Measurements from ENCODE around the gene MLEC.
A peak's percentile ranks its signal among the peaks of the same experiment; 100 is the strongest.

Gene MLEC

DNA sequence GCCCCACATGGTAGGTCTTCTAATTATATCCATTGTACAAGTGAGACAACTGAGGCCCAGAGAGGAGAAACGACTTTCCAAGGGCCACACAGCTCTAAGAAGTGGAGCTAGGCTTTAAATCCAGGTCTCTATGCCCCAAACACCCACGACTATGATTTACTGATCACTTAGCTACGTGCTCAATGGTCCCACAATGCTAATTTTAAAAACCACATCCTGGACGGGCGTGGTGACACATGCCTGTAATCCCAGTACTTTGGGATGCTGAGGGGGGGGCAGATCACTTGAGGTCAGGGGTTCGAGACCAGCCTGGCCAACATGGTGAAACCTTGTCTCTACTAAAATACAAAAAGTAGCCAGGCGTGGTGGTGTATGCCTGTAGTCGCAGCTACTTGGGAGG is 8.4 kb upstream of the MLEC start:
- peak; percentile 60 for ATAC-seq
- H3K4me3 Mint-ChIP-seq = peak overlapping the region; percentile 40

DNA sequence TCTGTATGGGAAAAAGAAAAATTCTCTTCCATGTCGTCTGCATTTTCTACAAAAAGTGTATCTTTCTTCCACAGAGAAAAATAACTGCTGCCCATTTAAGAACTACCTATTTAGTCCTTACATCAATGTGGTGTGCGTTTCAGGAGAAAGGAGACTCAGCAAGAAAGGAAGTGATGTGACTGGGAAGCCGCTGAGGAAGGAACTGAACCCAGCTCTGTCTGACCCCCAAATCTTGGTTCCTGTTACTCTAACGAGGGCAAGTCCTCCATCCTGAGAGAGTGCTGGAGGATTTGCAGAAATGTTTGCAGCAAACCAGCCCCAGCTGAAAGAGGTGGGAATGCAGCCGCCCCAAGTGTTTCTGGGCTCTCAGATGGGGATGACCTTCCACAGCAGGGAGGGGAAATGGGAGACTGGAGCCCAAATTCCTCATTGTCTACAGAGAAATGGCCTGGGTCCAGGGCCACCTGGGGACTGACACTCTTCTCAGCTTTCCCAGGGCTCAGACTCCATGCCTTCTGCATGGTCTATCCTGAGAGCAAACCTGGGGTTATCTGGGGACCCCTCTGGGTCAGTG is 6.7 kb upstream of the MLEC start:
- no peaks in the 10 kb centered on the region for H3K36me3 Mint-ChIP-seq
- DNase-seq (ENCODE audit: low spot score in 2 of 2) = no peak

More for the DNA sequence above, 8.4 kb upstream of the MLEC start:
- DNase-seq (ENCODE audit: low spot score in 2 of 2) = no peak
- Mint-ChIP-seq H3K27ac (peak overlapping the region; percentile 69), H3K4me1 (peaks cover 13% of the 10 kb centered on the region), H3K9me3 (no peaks in the 10 kb centered on the region), H3K36me3 (no peaks in the 10 kb centered on the region)

DNA sequence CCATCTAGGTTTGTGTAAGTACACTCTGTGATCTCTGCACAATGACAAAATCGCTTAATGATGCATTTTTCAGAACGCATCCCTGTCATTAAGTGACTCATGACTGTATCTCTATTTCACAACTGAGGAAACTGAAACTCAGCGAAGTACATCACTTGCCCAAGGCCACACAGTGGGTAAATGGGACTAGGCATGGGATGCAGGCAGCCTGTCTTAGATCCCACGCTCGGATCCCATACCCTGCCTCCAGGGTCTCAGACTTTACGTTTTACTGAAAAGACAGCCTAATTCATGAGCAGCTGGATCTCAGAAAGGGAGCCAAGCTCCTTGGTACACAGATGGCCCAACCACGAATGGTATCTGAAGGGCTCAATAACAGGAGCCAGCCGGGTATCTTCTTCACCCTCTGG is 2.4 kb upstream of the MLEC start:
- DNase-seq (ENCODE audit: low spot score in 2 of 2) = peak in 1 of 2 donors; percentile 63
- H3K4me1 Mint-ChIP-seq = peaks cover 31% of the 10 kb centered on the region
- peaks cover 10% of the 10 kb centered on the region for H3K36me3 Mint-ChIP-seq
- H3K9me3 Mint-ChIP-seq = no peaks in the 10 kb centered on the region
- ATAC-seq = peak; percentile 3
- H3K27ac Mint-ChIP-seq = no peak overlapping the region
- H3K4me3 Mint-ChIP-seq = peak overlapping the region; percentile 89

More for the DNA sequence above, 6.7 kb upstream of the MLEC start:
- Mint-ChIP-seq H3K4me1 (peaks cover 25% of the 10 kb centered on the region), H3K9me3 (no peaks in the 10 kb centered on the region), H3K4me3 (no peak overlapping the region), H3K27ac (no peak overlapping the region)
- ATAC-seq = no peak

DNA sequence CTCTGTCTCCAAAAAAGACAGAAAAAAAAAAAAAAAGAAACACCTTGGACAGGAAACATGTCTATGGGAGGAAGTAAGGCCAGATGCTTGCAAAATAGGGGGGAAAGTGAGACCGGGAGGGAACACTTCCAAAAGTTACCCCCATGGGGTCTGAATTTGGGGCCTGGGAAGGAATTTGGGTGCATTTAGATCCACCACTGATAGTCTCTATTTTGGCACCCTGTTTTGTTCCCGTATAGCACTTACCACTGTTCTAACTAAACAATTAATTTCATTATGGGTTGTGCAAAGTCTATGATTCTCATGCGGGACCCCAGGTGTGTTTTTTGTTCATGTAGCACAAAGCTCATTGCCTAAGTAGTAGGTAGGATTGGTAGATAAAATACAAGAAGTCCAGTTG is 1.4 kb upstream of the MLEC start:
- no peak overlapping the region for H3K27ac Mint-ChIP-seq
- ATAC-seq = no peak

DNA sequence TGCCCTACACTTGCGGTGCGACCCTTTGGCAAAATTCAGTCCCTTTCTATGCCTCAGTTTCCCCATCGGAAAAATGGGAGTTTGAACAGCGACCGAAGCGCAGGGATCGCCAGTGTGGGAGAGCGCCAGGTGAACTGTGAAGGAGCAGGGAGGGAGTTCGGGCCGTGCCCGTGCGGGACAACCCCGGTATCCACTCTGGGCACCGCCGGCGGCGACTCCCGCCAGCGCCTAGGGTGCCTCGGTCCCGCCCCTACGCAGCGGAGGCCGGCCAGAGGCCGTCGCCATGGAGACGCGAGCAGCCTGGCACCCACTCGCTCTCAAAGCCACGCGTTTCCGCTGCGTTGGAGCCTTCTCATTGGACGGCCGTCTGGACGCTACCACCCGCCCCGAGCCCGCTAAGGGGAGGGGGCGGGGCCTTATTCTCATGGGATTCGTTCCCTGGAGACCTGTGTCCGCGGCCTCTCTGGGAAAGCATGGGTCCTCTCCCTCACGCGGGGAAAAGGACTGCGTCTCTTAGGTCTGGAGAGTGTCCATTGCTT is 729 bp upstream of the MLEC start:
- Mint-ChIP-seq H3K36me3 (peaks cover 10% of the 10 kb centered on the region), H3K4me3 (peak overlapping the region; percentile 89), H3K4me1 (peaks cover 41% of the 10 kb centered on the region), H3K9me3 (no peaks in the 10 kb centered on the region), H3K27ac (peak overlapping the region; percentile 97)
- peak; percentile 90 to 98 for DNase-seq (ENCODE audit: low spot score in 2 of 2)
- peak; percentile 89 for ATAC-seq

More for the DNA sequence above, 1.4 kb upstream of the MLEC start:
- H3K36me3 Mint-ChIP-seq = peaks cover 10% of the 10 kb centered on the region
- H3K4me1 Mint-ChIP-seq = peaks cover 35% of the 10 kb centered on the region
- H3K4me3 Mint-ChIP-seq = peak overlapping the region; percentile 89
- DNase-seq (ENCODE audit: low spot score in 2 of 2) = no peak
- H3K9me3 Mint-ChIP-seq = no peaks in the 10 kb centered on the region

DNA sequence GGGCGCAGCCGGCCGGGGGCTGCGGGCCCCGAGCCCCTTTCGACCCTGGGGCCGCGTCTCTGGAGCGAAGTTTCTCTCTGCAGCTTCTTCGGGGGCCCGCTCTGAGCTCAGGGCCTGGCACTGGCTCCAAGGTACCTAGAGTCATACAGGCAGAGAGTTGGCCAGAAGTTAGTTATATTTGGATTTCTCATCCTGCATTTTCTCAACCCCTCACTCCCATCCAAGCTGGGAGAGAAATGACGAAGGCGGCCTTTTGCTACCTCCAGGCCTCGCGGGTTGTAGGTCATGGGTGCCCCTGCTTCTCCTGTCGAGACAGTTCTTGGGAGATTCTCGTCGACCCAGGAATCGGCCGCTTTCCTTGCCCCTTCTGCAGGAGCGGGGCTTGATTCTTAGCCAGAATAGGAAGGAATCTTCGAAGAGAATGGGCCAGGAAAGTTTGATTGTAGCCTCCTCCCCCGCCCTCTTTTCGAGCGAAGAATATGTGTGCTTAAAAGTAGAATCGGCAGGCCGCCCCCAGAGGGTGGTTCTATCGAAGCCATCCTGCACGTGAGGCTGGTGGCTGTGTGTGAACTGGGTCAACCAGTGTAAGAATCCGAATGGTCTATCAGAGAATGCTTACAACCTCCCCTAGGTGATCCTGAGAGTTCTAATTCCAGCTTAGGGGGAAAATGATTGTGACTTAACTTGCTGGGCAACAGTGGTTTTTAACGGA is 785 bp downstream of the MLEC start:
- peak overlapping the region; percentile 89 for H3K4me3 Mint-ChIP-seq
- ATAC-seq (no peak), DNase-seq (ENCODE audit: low spot score in 2 of 2) (peak in 1 of 2 donors; percentile 67)
- peaks cover 51% of the 10 kb centered on the region for H3K4me1 Mint-ChIP-seq
- H3K27ac Mint-ChIP-seq = peak overlapping the region; percentile 89
- no peaks in the 10 kb centered on the region for H3K9me3 Mint-ChIP-seq
- H3K36me3 Mint-ChIP-seq = peaks cover 15% of the 10 kb centered on the region

DNA sequence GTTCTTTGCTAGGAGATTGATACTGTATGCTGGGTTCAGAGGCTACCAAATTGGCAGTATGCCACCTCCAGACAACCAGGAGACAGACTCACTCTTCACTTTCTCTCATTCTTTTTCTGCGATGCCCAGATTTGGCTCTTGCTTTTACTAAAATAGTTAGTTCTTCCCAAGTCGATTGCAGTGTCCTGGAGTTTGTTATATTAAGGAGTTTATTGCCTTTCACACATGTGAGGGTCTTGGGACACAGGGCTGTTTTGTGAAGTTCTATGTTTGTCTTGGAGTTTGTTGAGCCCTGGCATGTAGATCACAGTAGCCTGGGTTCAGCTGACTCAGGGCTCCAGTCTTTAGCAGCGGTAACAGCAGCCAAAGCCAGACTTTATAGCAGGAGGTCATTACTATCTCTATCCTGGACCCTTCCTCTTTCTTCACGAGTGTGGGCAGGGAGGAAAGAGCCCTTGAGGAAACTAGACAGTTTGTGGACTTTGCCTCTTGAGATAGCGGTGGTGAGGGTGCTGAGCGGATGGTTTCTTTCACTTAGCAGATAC is 1.6 kb downstream of the MLEC start:
- DNase-seq (ENCODE audit: low spot score in 2 of 2) (no peak), ATAC-seq (no peak)
- peak overlapping the region; percentile 89 for H3K4me3 Mint-ChIP-seq
- peaks cover 24% of the 10 kb centered on the region for H3K36me3 Mint-ChIP-seq
- H3K4me1 Mint-ChIP-seq = peaks cover 59% of the 10 kb centered on the region
- H3K27ac Mint-ChIP-seq = peak overlapping the region; percentile 89
- no peaks in the 10 kb centered on the region for H3K9me3 Mint-ChIP-seq

DNA sequence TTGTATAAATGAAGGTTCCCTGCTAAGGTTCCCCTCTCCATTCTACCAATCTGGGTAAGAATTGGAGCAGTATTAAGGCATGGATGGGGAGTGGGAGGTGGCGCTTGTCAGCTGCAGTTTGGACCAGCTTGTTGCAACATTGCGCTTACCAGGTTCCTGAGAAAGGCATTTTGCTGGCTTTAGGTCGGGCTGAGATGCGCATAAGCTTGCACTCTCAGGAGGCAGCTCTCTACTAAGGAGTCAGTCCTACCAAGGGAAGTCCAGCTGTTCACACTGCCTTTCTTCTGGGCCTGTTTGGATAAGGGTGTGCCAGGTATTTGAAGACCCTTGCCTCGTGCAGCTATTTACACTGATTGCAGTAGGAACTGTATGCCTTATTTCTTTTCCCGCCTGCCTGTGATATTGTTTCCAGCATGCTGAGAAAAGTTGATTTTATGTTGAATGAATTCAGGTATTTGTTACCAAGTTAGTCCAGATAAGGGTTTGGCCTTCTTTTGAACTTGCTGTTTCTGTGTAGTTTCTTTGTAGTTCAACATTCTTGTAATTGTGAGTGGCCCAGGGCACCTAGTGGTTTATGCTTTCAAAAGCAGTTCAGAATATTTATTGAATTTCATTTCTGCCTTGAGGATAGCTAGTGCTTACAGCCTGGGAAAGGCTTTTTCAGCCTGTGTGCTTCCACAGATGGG is 2.6 kb downstream of the MLEC start:
- Mint-ChIP-seq H3K27ac (no peak overlapping the region), H3K9me3 (no peaks in the 10 kb centered on the region), H3K4me3 (peak overlapping the region; percentile 89), H3K36me3 (peaks cover 33% of the 10 kb centered on the region), H3K4me1 (peaks cover 60% of the 10 kb centered on the region)
- DNase-seq (ENCODE audit: low spot score in 2 of 2) (no peak), ATAC-seq (no peak)

DNA sequence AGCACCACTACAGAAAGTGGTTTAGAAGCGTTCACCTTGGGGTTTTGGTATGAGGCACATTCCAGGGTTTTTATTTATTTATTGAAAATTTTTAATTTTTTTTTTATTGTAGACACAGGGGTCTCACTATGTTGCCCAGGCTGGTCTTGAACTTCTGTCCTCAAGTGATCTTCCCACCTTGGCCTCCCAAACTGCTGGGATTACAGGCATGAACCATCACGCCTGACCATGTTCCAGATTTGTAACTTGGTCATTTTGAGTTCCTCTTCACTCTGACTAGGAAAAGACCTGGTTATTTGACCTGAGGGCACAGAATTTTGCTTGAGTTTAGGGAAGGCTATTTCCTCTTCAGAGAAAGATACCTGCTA is 3.1 kb downstream of the MLEC start:
- no peak overlapping the region for H3K27ac Mint-ChIP-seq
- no peak for DNase-seq (ENCODE audit: low spot score in 2 of 2)
- H3K4me1 Mint-ChIP-seq = peaks cover 55% of the 10 kb centered on the region
- H3K9me3 Mint-ChIP-seq = no peaks in the 10 kb centered on the region
- no peak for ATAC-seq
- no peak overlapping the region for H3K4me3 Mint-ChIP-seq
- H3K36me3 Mint-ChIP-seq = peaks cover 39% of the 10 kb centered on the region

DNA sequence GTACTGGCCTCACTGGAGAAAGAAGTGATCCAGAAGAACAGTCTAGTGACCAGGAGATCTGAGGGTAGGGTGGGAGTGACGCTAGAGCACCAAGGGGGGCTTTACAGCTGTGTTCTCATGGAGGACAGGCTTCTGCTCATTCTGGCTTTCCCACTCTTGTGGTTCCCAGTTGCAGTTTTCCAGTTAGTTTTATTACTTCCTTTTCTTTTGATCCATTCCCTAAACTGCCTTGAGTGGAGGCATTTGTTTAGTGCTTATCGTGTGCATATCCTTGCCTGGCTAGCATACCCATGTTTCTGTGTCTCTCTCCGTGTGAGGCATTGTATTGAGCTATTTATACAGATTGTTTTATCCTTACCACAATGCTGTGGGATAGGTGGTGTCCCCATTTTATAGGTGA is 4.0 kb downstream of the MLEC start:
- no peak for DNase-seq (ENCODE audit: low spot score in 2 of 2)
- Mint-ChIP-seq H3K4me3 (no peak overlapping the region), H3K36me3 (peaks cover 45% of the 10 kb centered on the region), H3K4me1 (peaks cover 53% of the 10 kb centered on the region), H3K9me3 (no peaks in the 10 kb centered on the region), H3K27ac (peak overlapping the region; percentile 54)
- no peak for ATAC-seq

DNA sequence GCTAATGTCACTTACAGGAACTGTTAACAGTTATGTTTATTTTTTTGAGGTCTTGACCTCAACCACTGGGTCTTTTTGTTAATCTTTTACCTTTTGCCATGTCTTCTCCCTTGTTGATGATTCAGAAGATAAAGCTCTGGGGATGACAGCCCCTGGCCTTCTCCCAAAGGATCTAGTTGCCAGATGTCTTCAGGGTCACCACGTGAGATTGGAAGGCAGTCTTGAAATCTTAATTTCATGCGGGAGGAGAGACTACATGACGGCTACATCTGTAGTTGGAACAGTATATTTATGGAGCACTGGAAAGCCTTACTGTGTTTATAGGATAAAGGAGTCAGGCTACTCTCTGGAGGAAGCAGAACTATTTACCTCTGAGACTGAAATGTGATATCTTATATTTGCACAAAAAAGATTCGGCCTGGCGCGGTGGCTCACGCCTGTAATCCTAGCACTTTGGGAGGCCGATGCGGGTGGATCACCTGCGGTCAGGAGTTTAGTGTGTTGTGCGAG is 5.6 kb downstream of the MLEC start:
- H3K4me1 Mint-ChIP-seq = peaks cover 53% of the 10 kb centered on the region
- H3K9me3 Mint-ChIP-seq = no peaks in the 10 kb centered on the region
- ATAC-seq = no peak
- H3K27ac Mint-ChIP-seq = peak overlapping the region; percentile 18
- H3K36me3 Mint-ChIP-seq = peaks cover 51% of the 10 kb centered on the region
- no peak for DNase-seq (ENCODE audit: low spot score in 2 of 2)
- H3K4me3 Mint-ChIP-seq = no peak overlapping the region

DNA sequence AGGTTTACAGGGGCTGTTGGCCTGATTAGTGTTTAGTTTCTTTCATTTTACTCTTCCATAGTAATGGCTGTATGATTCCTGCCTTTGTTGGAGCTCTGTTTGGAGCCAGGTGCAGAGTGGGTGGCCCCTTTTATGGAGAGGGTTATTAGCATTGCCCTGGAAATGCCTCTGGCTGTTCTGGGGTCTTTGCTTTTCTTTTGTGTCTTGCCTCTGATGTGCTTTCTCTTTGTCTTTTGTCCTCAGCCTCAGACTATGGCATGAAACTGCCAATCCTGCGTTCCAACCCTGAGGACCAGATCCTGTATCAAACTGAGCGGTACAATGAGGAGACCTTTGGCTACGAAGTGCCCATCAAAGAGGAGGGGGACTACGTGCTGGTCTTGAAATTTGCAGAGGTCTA is 6.9 kb downstream of the MLEC start:
- peaks cover 56% of the 10 kb centered on the region for H3K36me3 Mint-ChIP-seq
- DNase-seq (ENCODE audit: low spot score in 2 of 2) (no peak), ATAC-seq (no peak)
- peaks cover 40% of the 10 kb centered on the region for H3K4me1 Mint-ChIP-seq
- peak overlapping the region; percentile 59 for H3K27ac Mint-ChIP-seq
- no peaks in the 10 kb centered on the region for H3K9me3 Mint-ChIP-seq
- H3K4me3 Mint-ChIP-seq = no peak overlapping the region

DNA sequence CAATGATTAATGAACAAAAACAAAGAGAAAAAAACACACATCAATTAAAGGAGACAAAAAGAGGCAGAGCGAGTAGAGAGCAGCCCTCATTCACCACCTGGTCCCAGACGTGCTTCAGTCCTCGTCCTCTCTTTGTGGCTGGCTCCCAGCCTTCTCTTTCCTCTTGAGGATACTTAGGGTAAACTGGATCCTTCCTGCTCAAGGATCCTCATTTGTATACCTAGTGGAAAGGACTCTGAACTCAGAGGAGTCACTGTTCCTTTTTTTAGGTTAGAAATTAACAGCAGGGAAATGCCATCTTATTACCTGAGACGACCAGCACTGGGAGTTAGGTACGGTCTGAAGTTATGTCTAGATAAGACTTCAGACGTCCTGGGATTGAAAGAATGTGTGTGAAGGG is 9.7 kb downstream of the MLEC start:
- peaks cover 22% of the 10 kb centered on the region for H3K4me1 Mint-ChIP-seq
- no peaks in the 10 kb centered on the region for H3K9me3 Mint-ChIP-seq
- H3K36me3 Mint-ChIP-seq = peaks cover 82% of the 10 kb centered on the region
- H3K4me3 Mint-ChIP-seq = no peak overlapping the region
- ATAC-seq (no peak), DNase-seq (ENCODE audit: low spot score in 2 of 2) (no peak)
- no peak overlapping the region for H3K27ac Mint-ChIP-seq

DNA sequence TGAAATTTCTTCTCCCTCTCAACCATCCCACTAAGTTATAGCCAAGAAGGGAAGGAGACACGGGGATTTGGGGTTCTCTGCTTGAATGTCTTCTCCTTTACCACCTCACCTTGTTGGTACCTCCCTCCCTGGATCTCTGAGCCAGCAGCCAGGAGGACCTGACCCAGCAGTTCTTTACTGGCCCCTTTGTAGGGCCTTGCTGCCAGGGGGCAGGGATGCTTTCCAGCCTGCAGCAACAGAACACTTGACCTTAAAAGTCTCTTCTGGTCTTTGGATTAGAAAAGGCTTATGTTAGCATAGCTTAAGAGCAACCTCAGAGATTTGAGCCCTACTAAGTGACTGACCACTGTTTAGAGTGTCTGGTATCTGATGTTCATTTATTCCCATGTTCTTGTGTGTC is 10.4 kb downstream of the MLEC start:
- Mint-ChIP-seq H3K36me3 (peaks cover 87% of the 10 kb centered on the region), H3K4me1 (peaks cover 17% of the 10 kb centered on the region), H3K27ac (no peak overlapping the region), H3K9me3 (no peaks in the 10 kb centered on the region), H3K4me3 (no peak overlapping the region)
- ATAC-seq (no peak), DNase-seq (ENCODE audit: low spot score in 2 of 2) (no peak)

DNA sequence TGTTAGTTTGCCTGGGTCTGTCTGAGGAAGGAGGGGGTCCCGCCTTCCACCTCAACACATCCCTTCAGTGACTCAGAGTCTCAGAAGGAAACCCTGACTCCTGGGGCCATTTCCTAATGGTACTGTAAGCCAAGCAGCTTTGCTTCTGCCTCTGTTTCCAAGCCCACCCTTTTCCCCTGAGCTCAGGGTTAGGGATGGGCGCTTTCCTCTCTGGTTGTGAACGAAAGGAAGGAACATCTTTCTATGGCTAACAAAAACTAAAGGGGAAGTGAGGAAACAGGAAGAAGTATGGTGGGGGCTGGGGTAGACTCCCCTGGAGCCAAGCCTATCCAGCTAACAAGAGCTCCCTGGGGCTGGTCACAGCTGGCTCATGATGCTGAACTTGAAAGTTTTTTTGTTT is 11.7 kb downstream of the MLEC start:
- H3K4me1 Mint-ChIP-seq = peaks cover 5% of the 10 kb centered on the region
- peaks cover 80% of the 10 kb centered on the region for H3K36me3 Mint-ChIP-seq
- DNase-seq (ENCODE audit: low spot score in 2 of 2) (no peak), ATAC-seq (no peak)
- H3K9me3 Mint-ChIP-seq = no peaks in the 10 kb centered on the region
- no peak overlapping the region for H3K27ac Mint-ChIP-seq
- H3K4me3 Mint-ChIP-seq = no peak overlapping the region

Measured in stimulated activated effector memory CD8-positive, alpha-beta T cell treated with anti-CD3 and anti-CD28 coated beads, Interleukin-12 subunit alpha, Interleukin-12 subunit beta, amount 100 ng/mL, for 72 hours (primary cell).